H1 (cell line): ENCODE results near the gene LTA. TPM values are rescaled to one million over a fixed set of nuclear protein-coding genes. Genes with fewer than 3 reads are reported as not detected.

Experiments
- CTCF ChIA-PET: fragments of 300-600 bp; sonication (Branson Sonifier 250); formaldehyde crosslinking; loops from one replicate; lab custom pipeline; 2021; ENCODE audit not compliant: partially characterized antibody; lab: Charles Lee
- POLR2A ChIA-PET: fragments of 300-600 bp; sonication (Branson Sonifier 250); formaldehyde crosslinking; loops from one replicate; lab custom pipeline; 2021; ENCODE audit warnings: inconsistent platforms; ENCODE audit not compliant: partially characterized antibody; lab: Charles Lee
- DNase-seq, 2 experiments: peaks; one replicate each; pipeline versions ENCODE4 v3.0.0 to v3.0.0-alpha.2; 2010 to 2022; ENCODE audit warnings: low spot score in 2 of 2, low read depth in 1 of 2, mixed read lengths in 1 of 2
- FAIRE-seq: peaks from 2 replicates; lab custom pipeline; 2011; peaks lifted over from hg19 to GRCh38; lab: Jason Lieb, UNC
- H2AFZ ChIP-seq: 2 replicates; pipeline ENCODE4 v1.8.1; 2012; ENCODE audit warnings: low read length, inconsistent platforms
- H2AK5ac ChIP-seq: 2 replicates; pipeline ENCODE4 v1.6.1; 2013; ENCODE audit warnings: low read depth, low read length
- H2BK120ac ChIP-seq: replicated peaks from 2 replicates; pipeline ENCODE3; 2013; ENCODE audit warnings: low read depth, low read length, inconsistent platforms
- H2BK12ac ChIP-seq: 2 replicates; pipeline ENCODE4 v1.6.1; 2013; ENCODE audit warnings: low read depth, low read length
- H2BK15ac ChIP-seq: 2 replicates; pipeline ENCODE4 v1.6.1; 2013; ENCODE audit warnings: low read length
- H2BK20ac ChIP-seq: 2 replicates; pipeline ENCODE4 v1.6.1; 2013; ENCODE audit warnings: low read length
- H2BK5ac ChIP-seq: 2 replicates; pipeline ENCODE4 v1.6.1; 2013; ENCODE audit warnings: low read depth, low read length
- H3K14ac ChIP-seq: 2 replicates; pipeline ENCODE4 v1.6.1; 2013; ENCODE audit warnings: inconsistent platforms; ENCODE audit not compliant: insufficient read length
- H3K18ac ChIP-seq: 2 replicates; pipeline ENCODE4 v1.6.1; 2013; ENCODE audit warnings: low read length; ENCODE audit errors: extremely low read depth
- H3K23ac ChIP-seq: 2 replicates; pipeline ENCODE4 v1.6.1; 2013; ENCODE audit warnings: inconsistent platforms; ENCODE audit not compliant: insufficient read length
- H3K23me2 ChIP-seq: 2 replicates; pipeline ENCODE4 v1.6.1; 2013; ENCODE audit warnings: low read depth, low read length
- H3K27ac ChIP-seq: 2 replicates; pipeline ENCODE4 v1.6.1; 2011; ENCODE audit warnings: low read depth, low read length, inconsistent platforms
- H3K27me3 ChIP-seq, 4 experiments: replicated peaks in 1 of 4; 1 replicate in 1 of 4; 2 replicates in 3 of 4; pipeline versions ENCODE4 v1.6.1 to v1.8.1; 2011 to 2013; ENCODE audit warnings: low read length in 3 of 4, mild to moderate bottlenecking in 3 of 4, inconsistent platforms in 2 of 4, mixed read lengths in 2 of 4, moderate library complexity in 1 of 4; ENCODE audit not compliant: control insufficient read depth in 3 of 4, insufficient read depth in 3 of 4; ENCODE audit errors: extremely low read depth in 1 of 4
- H3K36me3 ChIP-seq, 4 experiments: 2 replicates each; pipeline versions ENCODE4 v1.6.1 to v1.8.1; 2011 to 2013; ENCODE audit warnings: mild to moderate bottlenecking in 4 of 4, low read length in 3 of 4, moderate library complexity in 2 of 4, control low read depth in 1 of 4, inconsistent platforms in 1 of 4; ENCODE audit not compliant: insufficient read depth in 4 of 4, control insufficient read depth in 2 of 4
- H3K4ac ChIP-seq: replicated peaks from 2 replicates; pipeline ENCODE3; 2013; ENCODE audit warnings: low read length, low read depth, mixed read lengths, inconsistent platforms; ENCODE audit not compliant: insufficient read length
- H3K4me1 ChIP-seq, 4 experiments: replicated peaks in 1 of 4; 1 replicate in 1 of 4; 2 replicates in 3 of 4; pipeline versions ENCODE4 v1.6.1 to v1.8.1; 2011 to 2013; ENCODE audit warnings: low read length in 3 of 4, inconsistent platforms in 2 of 4, mixed read lengths in 1 of 4; ENCODE audit not compliant: insufficient read depth in 4 of 4, control insufficient read depth in 3 of 4
- H3K4me2 ChIP-seq, 2 experiments: 2 replicates each; pipeline versions ENCODE4 v1.6.1 to v1.8.1; 2011 to 2013; ENCODE audit warnings: low read depth in 2 of 2, low read length in 2 of 2, control low read depth in 1 of 2, inconsistent platforms in 1 of 2, mild to moderate bottlenecking in 1 of 2; ENCODE audit not compliant: insufficient read depth in 1 of 2
- H3K4me3 ChIP-seq, 4 experiments: fragments of 200-600, 300-600 bp in 1 of 4; sonication (generic), shearing (Covaris generic), sonication (Bioruptor Twin) in 1 of 4; 2 replicates each; pipeline versions ENCODE4 v1.5.1 to v1.8.1; 2011 to 2016; ENCODE audit warnings: low read length in 4 of 4, low read depth in 3 of 4, control low read depth in 2 of 4, inconsistent platforms in 2 of 4, mild to moderate bottlenecking in 2 of 4, mixed read lengths in 1 of 4, moderate library complexity in 1 of 4; ENCODE audit not compliant: insufficient read depth in 2 of 4; ENCODE audit errors: extremely low read depth in 1 of 4
- H3K56ac ChIP-seq: replicated peaks from 2 replicates; pipeline ENCODE3; 2013; ENCODE audit warnings: low read depth, mild to moderate bottlenecking, mixed read lengths, low read length, inconsistent platforms; ENCODE audit not compliant: insufficient read length
- H3K79me1 ChIP-seq: 2 replicates; pipeline ENCODE4 v1.6.1; 2013; ENCODE audit warnings: low read depth, low read length, control low read depth
- H3K79me2 ChIP-seq, 2 experiments: 2 replicates each; pipeline versions ENCODE4 v1.6.1 to v1.8.1; 2012 to 2013; ENCODE audit warnings: low read length in 2 of 2, mild to moderate bottlenecking in 2 of 2, inconsistent platforms in 1 of 2; ENCODE audit not compliant: insufficient read depth in 2 of 2, control insufficient read depth in 1 of 2
- H3K9ac ChIP-seq, 4 experiments: replicated peaks in 1 of 4; 1 replicate in 1 of 4; 2 replicates in 3 of 4; pipeline versions ENCODE4 v1.6.1 to v1.8.1; 2011 to 2013; ENCODE audit warnings: low read depth in 3 of 4, low read length in 3 of 4, control low read depth in 2 of 4, mild to moderate bottlenecking in 2 of 4, moderate library complexity in 2 of 4, inconsistent platforms in 1 of 4; ENCODE audit errors: extremely low read depth in 1 of 4
- H3K9me3 ChIP-seq, 2 experiments: 2 replicates each; pipeline versions ENCODE4 v1.6.1 to v1.8.1; 2012 to 2013; ENCODE audit warnings: mild to moderate bottlenecking in 2 of 2, moderate library complexity in 2 of 2, control low read depth in 1 of 2, inconsistent platforms in 1 of 2, low read depth in 1 of 2, low read length in 1 of 2, mixed read lengths in 1 of 2; ENCODE audit not compliant: insufficient read depth in 2 of 2
- H4K20me1 ChIP-seq, 2 experiments: replicated peaks in 1 of 2; 2 replicates each; pipeline versions ENCODE3 to v1.8.1; 2011 to 2013; ENCODE audit warnings: inconsistent platforms in 2 of 2, low read length in 2 of 2, mild to moderate bottlenecking in 1 of 2; ENCODE audit not compliant: insufficient read depth in 2 of 2, control insufficient read depth in 1 of 2
- H4K5ac ChIP-seq: 2 replicates; pipeline ENCODE4 v1.6.1; 2013; ENCODE audit warnings: low read length, low read depth, mixed read lengths, inconsistent platforms; ENCODE audit not compliant: insufficient read length
- H4K8ac ChIP-seq: 2 replicates; pipeline ENCODE4 v1.8.0; 2013; ENCODE audit warnings: mild to moderate bottlenecking, moderate library complexity, low read length, inconsistent platforms; ENCODE audit not compliant: insufficient read depth; ENCODE audit errors: extremely low read depth
- H4K91ac ChIP-seq: replicated peaks from 2 replicates; pipeline ENCODE3; 2013; ENCODE audit warnings: low read length, mixed read lengths, inconsistent platforms; ENCODE audit not compliant: insufficient read length
- POLR2A ChIP-seq, 2 experiments: IDR thresholded peaks; 1 replicate in 1 of 2; 2 replicates in 1 of 2; pipeline ENCODE4 v1.6.1; 2011; ENCODE audit warnings: low read depth in 2 of 2, low read length in 2 of 2, mild to moderate bottlenecking in 2 of 2; ENCODE audit errors: control extremely low read depth in 1 of 2
- RAD21 ChIP-seq, 2 experiments: IDR thresholded peaks in 1 of 2; conservative IDR thresholded peaks in 1 of 2; 2 replicates each; pipeline ENCODE4 v1.6.1; 2011; ENCODE audit warnings: low read depth in 2 of 2, low read length in 2 of 2, improper control_type of control experiment in 1 of 2, inconsistent platforms in 1 of 2, mild to moderate bottlenecking in 1 of 2, moderate library complexity in 1 of 2
- SIX5 ChIP-seq: IDR thresholded peaks from 2 replicates; pipeline ENCODE4 v1.6.1; 2011; ENCODE audit warnings: mild to moderate bottlenecking, low read depth, low read length
- SP2 ChIP-seq: IDR thresholded peaks from 2 replicates; pipeline ENCODE4 v1.6.1; 2012; ENCODE audit warnings: mild to moderate bottlenecking, low read length, inconsistent platforms
- TCF12 ChIP-seq: IDR thresholded peaks from 2 replicates; pipeline ENCODE4 v1.6.1; 2011; ENCODE audit warnings: low read depth, mild to moderate bottlenecking, low read length
- WGBS, 2 experiments: shearing (Covaris generic) in 1 of 2; methylation state at CpG; one replicate each; pipeline versions ENCODE4 v1.1.6 to v1.1.7; 2013 to 2015; ENCODE audit warnings: low lambda C conversion rate in 2 of 2, mixed read lengths in 2 of 2, inconsistent platforms in 1 of 2, low coverage in 1 of 2, missing lambda C conversion rate in 1 of 2; ENCODE audit not compliant: insufficient replicate concordance in 2 of 2, insufficient coverage in 1 of 2, insufficient read length in 1 of 2; ENCODE audit errors: extremely low coverage in 1 of 2, missing lambda C conversion rate in 1 of 2; 5-methylcytosine and 5-hydroxymethylcytosine counted together
- polyA plus RNA-seq, 7 experiments: library from polyadenylated mRNA; depleted of rRNA in 3 of 7; stranded (reverse) in 5 of 7; unstranded in 2 of 7; fragments of >200 nt in 5 of 7; fragments of 200-250 nt in 2 of 7; gene quantifications; 1 replicate in 5 of 7; 2 replicates in 1 of 7; 4 replicates in 1 of 7; pipeline versions ENCODE4 v1.2.1 to v1.2.3, GENCODE V29; 2011 to 2013; ENCODE audit warnings: missing spikeins in 2 of 7, mixed read lengths in 2 of 7
- total RNA-seq: library from RNA; stranded (reverse); fragmentation: NEBNext Ultra II Directional; extraction: Animal tissue kit (Norgen Biotek cat#: 25700); gene quantifications from 2 replicates; pipeline ENCODE4 v1.2.1, GENCODE V29; 2021

Gene LTA
- total and polyA plus RNA-seq, 2 of the 8 experiments (the other 6 are each of a cell fraction or from before 2014, with no cell fraction given): not detected

GRCh38 chr6:31547727-31548543 lies 24.2 kb upstream of the LTA start:
- Histone ChIP-seq H4K8ac (peak overlapping the region; percentile 83), H3K36me3 (peaks cover 0 to 4% (median 3%) of the 10 kb centered on the region in 4 experiments; a peak in 4 of 8 replicates), H2AK5ac (no peak overlapping the region), H3K27me3 (no peaks in the 10 kb centered on the region), H3K9ac (peak overlapping the region in 2 of 4 experiments; percentile 27 to 46; a peak in 3 of 7 replicates), H3K4ac (no peak overlapping the region), H4K20me1 (no peaks in the 10 kb centered on the region), H3K79me1 (no peaks in the 10 kb centered on the region; the same call in 1 of the 2 replicates), H3K79me2 (peaks cover 0 to 15% of the 10 kb centered on the region in 2 experiments; a peak in 1 of 4 replicates), H3K14ac (no peak overlapping the region), H3K4me2 (peak overlapping the region; percentile 32 to 84), H3K18ac (no peak overlapping the region), H2AFZ (no peak overlapping the region), H4K5ac (no peak overlapping the region), H4K91ac (peak overlapping the region; percentile 67), H2BK15ac (no peak overlapping the region), H2BK5ac (no peak overlapping the region), H2BK20ac (no peak overlapping the region; the same call in 1 of the 2 replicates), H3K23me2 (peaks cover 2% of the 10 kb centered on the region; the same call in 1 of the 2 replicates), H3K9me3 (no peaks in the 10 kb centered on the region), H2BK120ac (no peak overlapping the region), H3K4me1 (peaks cover 0 to 8% (median 5%) of the 10 kb centered on the region in 4 experiments; a peak in 5 of 7 replicates), H2BK12ac (no peak overlapping the region), H3K27ac (no peak overlapping the region; the same call in 1 of the 2 replicates), H3K4me3 (peak overlapping the region; percentile 33 to 70 (median 51); a peak in 6 of 8 replicates), H3K23ac (no peak overlapping the region), H3K56ac (no peak overlapping the region)
- TF ChIP-seq SIX5: no peak
- no peak for TF ChIP-seq TCF12
- no peak for TF ChIP-seq POLR2A (IDR thresholded peaks at IDR 0.05; ENCODE audit: control extremely low read depth in 1 of 2, low read depth in 2 of 2, low read length in 2 of 2)
- no peak for TF ChIP-seq RAD21 (IDR thresholded peaks at IDR 0.05 in 1 of 2, conservative IDR thresholded peaks at IDR 0.05 in 1 of 2; ENCODE audit: low read depth in 2 of 2, low read length in 2 of 2)
- TF ChIP-seq SP2: no peak
- CTCF ChIA-PET: interaction anchor here (0.6 to 24.7 kb wide), 8 partner anchors 17 to 96 kb away, joined by 3 to 613 read pairs (median 6); partner anchors contain the start of genes LST1, LTB, NCR3 and TNF
- POLR2A ChIA-PET: interaction anchor here (0.6 to 18.4 kb wide), 25 partner anchors 7 to 1222 kb away, joined by 3 to 428 read pairs (median 4); partner anchors contain the start of genes BAG6, C6orf47, GPANK1 and LST1
- WGBS, 2 experiments: 88 to 100% methylated on average over 1 to 24 of the region's 24 CpGs
- FAIRE-seq (no peak), DNase-seq (no peak)
